ENCODE measurements around the gene MGAT3. TPM values are rescaled to one million over a fixed set of nuclear protein-coding genes. Genes with fewer than 3 reads are reported as not detected.

The MGAT3 gene
- total RNA-seq, 4 donors from 2014 or later = 0.08 to 1.3 (median 0.62) TPM

- peaks cover 12 to 33% (median 15%) of the 10 kb centered on the region in 3 donors for H3K4me1 ChIP-seq
- no peak overlapping the region for H3K4me3 ChIP-seq
- no peaks in the 10 kb centered on the region for H3K9me3 ChIP-seq
- H3K36me3 ChIP-seq = peaks cover 18 to 74% (median 22%) of the 10 kb centered on the region in 3 donors
- no peak for DNase-seq
- H3K27me3 ChIP-seq = no peaks in the 10 kb centered on the region
- intact Hi-C loops (cut with DNase I) = no loop called here
- peak overlapping the region; percentile 48 to 85 (median 75) for H3K27ac ChIP-seq
- TF ChIP-seq CTCF (IDR thresholded peaks at IDR 0.05) = no peak
- WGBS, 2 donors = 83 to 87% methylated on average over 3 to 7 of the region's 10 CpGs
Measured at GRCh38 chr22:39432361-39432811, 24.4 kb upstream of the MGAT3 start.

GRCh38 chr22:39433476-39434242 is 23.2 kb upstream of the MGAT3 start:
- DNase-seq = no peak
- WGBS, 2 donors = 67 to 74% methylated on average over 10 to 17 of the region's 31 CpGs
- Histone ChIP-seq H3K9me3 (no peaks in the 10 kb centered on the region), H3K36me3 (peaks cover 9 to 62% (median 13%) of the 10 kb centered on the region in 3 donors), H3K27ac (no peak overlapping the region), H3K27me3 (no peaks in the 10 kb centered on the region), H3K4me1 (peaks cover 18 to 44% (median 18%) of the 10 kb centered on the region in 3 donors), H3K4me3 (no peak overlapping the region)
- TF ChIP-seq CTCF (IDR thresholded peaks at IDR 0.05) (no peak), POLR2A (IDR thresholded peaks at IDR 0.05) (no peak)
- intact Hi-C loops (cut with DNase I) = no loop called here

- Histone ChIP-seq H3K9me3 (no peaks in the 10 kb centered on the region), H3K4me1 (peaks cover 18 to 50% (median 18%) of the 10 kb centered on the region in 3 donors), H3K4me3 (no peak overlapping the region), H3K27me3 (no peaks in the 10 kb centered on the region), H3K36me3 (peaks cover 6 to 56% (median 13%) of the 10 kb centered on the region in 3 donors), H3K27ac (no peak overlapping the region)
- intact Hi-C loops (cut with DNase I) = no loop called here
- no peak for TF ChIP-seq CTCF (IDR thresholded peaks at IDR 0.05)
- no peak for TF ChIP-seq POLR2A (IDR thresholded peaks at IDR 0.05)
- WGBS, 2 donors = 77 to 80% methylated on average over 10 to 12 of the region's 18 CpGs
- DNase-seq = no peak
Measured at GRCh38 chr22:39434243-39434653, 22.6 kb upstream of the MGAT3 start.

GRCh38 chr22:39434721-39435120 is 22.1 kb upstream of the MGAT3 start:
- intact Hi-C loops (cut with DNase I) = no loop called here
- H3K4me3 ChIP-seq = no peak overlapping the region
- no peak overlapping the region for H3K27ac ChIP-seq
- WGBS, 2 donors = 88 to 93% methylated on average over 4 to 5 of the region's 6 CpGs
- peaks cover 18 to 55% (median 18%) of the 10 kb centered on the region in 3 donors for H3K4me1 ChIP-seq
- no peaks in the 10 kb centered on the region for H3K27me3 ChIP-seq
- DNase-seq = no peak
- TF ChIP-seq POLR2A (IDR thresholded peaks at IDR 0.05) (no peak), CTCF (IDR thresholded peaks at IDR 0.05) (no peak)
- no peaks in the 10 kb centered on the region for H3K9me3 ChIP-seq
- H3K36me3 ChIP-seq = peaks cover 3 to 51% (median 12%) of the 10 kb centered on the region in 3 donors

- intact Hi-C loops (cut with DNase I) = no loop called here
- H3K27me3 ChIP-seq = peaks cover 0 to 8% (median 0%) of the 10 kb centered on the region in 4 donors
Measured at GRCh38 chr22:39435616-39436015, 21.2 kb upstream of the MGAT3 start.

More at GRCh38 chr22:39435616-39436015, 21.2 kb upstream of the MGAT3 start:
- 78 to 82% methylated on average over 2 to 4 of the region's 8 CpGs for WGBS, 2 donors
- TF ChIP-seq CTCF (IDR thresholded peaks at IDR 0.05) = no peak
- no peak for TF ChIP-seq POLR2A (IDR thresholded peaks at IDR 0.05)
- no peak for DNase-seq
- H3K9me3 ChIP-seq = no peaks in the 10 kb centered on the region
- peaks cover 18 to 49% (median 18%) of the 10 kb centered on the region in 3 donors for H3K4me1 ChIP-seq
- no peak overlapping the region for H3K4me3 ChIP-seq
- no peak overlapping the region for H3K27ac ChIP-seq
- peaks cover 0 to 42% (median 9%) of the 10 kb centered on the region in 3 donors for H3K36me3 ChIP-seq
